Astrocyte of the spinal cord (primary cell): ENCODE measurements around the gene PIGX.
"Not testable (repeated sequence)": the region's sequence is repeated elsewhere in the genome, so short reads cannot be mapped to it uniquely, and the experiment has no call there.

Experiments used
- DNase-seq: peaks from one replicate; pipeline ENCODE4 v3.0.0; 2011; ENCODE audit warnings: low read depth, low spot score
- H3K4me3 ChIP-seq: 2 replicates; pipeline ENCODE4 v1.5.1; 2011; ENCODE audit warnings: low read depth, mild to moderate bottlenecking, low read length, moderate library complexity
- in situ Hi-C: cut with HindIII; loops from 2 replicates; pipeline ENCODE4 v1.10.0; 2017; ENCODE audit warnings: low sequenced_read_pairs
- TF ChIP-seq, protein P1 (sequence below): IDR thresholded peaks from 2 replicates; pipeline ENCODE4 v1.5.1; 2012; ENCODE audit warnings: low read depth, mild to moderate bottlenecking, low read length, inconsistent platforms

Gene PIGX

DNA sequence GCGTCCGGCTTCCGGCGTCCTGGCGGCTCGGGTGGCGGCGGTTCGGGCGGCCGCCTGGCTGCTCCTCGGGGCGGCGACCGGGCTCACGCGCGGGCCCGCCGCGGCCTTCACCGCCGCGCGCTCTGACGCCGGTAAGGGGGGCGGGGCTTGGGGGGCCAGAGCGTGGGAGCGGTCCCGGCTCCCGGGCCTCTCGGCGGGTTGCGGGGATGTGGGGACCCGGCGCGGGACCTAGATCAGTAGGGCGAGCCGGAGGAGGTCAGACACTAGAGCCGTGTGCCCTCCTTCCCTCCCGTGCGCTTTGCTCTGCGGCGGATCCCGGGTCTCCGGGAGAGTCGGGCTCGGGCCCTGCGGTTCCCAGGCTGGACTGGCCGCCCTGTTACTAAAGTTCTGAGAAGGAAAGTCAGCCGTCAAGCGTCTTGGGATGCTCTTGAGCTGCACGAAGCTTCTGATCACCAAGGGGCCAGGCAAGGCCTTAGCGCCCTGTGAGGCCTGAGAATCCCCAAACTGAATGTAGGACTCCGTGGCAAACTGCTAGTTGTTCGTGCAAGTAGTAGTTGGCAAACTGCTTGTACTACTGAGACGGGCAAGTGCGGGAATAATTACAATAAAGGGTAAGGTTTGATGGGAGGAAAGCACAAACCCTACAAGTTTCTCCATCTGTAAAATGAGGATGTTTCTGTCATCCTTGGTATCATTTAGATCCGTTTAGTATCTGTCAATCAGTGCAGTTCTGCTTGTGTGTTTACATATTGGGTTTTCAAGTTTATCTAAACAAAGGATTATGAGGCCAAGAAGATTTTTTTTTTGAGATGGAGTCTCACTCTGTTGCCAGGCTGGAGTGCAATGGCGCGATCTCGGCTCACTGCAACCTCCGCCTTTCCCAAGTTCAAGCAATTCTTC, 587 bp downstream of the PIGX start:
- TF ChIP-seq, protein P1, sequence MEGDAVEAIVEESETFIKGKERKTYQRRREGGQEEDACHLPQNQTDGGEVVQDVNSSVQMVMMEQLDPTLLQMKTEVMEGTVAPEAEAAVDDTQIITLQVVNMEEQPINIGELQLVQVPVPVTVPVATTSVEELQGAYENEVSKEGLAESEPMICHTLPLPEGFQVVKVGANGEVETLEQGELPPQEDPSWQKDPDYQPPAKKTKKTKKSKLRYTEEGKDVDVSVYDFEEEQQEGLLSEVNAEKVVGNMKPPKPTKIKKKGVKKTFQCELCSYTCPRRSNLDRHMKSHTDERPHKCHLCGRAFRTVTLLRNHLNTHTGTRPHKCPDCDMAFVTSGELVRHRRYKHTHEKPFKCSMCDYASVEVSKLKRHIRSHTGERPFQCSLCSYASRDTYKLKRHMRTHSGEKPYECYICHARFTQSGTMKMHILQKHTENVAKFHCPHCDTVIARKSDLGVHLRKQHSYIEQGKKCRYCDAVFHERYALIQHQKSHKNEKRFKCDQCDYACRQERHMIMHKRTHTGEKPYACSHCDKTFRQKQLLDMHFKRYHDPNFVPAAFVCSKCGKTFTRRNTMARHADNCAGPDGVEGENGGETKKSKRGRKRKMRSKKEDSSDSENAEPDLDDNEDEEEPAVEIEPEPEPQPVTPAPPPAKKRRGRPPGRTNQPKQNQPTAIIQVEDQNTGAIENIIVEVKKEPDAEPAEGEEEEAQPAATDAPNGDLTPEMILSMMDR: no peak
- peak overlapping the region; percentile 68 for H3K4me3 ChIP-seq
- DNase-seq: peak; percentile 58
- in situ Hi-C loops: no loop called here

DNA sequence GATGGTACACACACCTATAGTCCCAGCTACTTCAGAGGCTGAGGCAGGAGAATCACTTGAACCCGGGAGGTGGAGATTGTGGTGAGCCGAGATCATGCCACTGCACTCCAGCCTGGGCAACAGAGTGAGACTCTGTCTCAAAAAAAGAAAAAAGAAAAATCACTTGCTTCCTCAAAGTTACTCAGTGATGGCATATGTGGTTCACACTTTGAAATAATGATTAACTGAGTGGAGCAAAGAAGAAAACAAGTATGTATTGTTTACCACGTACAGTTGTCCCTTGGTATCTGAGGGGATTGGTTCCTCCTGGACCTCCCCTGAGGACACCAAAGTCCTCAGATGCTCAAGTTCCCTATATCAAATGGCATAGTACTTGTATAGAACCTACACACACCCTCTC, 5.0 kb downstream of the PIGX start:
- H3K4me3 ChIP-seq, in situ Hi-C loops, DNase-seq: not testable (repeated sequence)

DNA sequence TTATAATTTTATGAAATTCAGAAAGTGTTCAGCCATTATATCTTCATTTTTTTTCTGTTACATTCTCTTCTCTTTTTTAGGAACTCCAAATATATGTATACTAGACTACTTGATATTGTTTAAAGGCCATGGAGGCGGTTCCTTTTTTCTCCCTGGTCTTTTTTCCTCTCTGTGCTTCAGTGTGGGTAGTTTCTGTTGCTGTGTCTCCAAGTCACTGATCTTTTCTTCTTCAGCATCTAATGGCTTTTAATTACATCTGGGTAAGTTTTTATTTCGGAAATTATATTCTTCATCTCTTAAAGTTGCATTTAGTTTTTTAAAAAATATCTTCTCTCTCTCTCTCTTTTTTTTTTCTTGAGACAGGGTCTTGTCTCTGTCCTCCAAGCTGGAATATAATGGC, 8.9 kb downstream of the PIGX start:
- TF ChIP-seq, protein P1: no peak
- no peak for DNase-seq
- in situ Hi-C loops: no loop called here
- H3K4me3 ChIP-seq: no peak overlapping the region

DNA sequence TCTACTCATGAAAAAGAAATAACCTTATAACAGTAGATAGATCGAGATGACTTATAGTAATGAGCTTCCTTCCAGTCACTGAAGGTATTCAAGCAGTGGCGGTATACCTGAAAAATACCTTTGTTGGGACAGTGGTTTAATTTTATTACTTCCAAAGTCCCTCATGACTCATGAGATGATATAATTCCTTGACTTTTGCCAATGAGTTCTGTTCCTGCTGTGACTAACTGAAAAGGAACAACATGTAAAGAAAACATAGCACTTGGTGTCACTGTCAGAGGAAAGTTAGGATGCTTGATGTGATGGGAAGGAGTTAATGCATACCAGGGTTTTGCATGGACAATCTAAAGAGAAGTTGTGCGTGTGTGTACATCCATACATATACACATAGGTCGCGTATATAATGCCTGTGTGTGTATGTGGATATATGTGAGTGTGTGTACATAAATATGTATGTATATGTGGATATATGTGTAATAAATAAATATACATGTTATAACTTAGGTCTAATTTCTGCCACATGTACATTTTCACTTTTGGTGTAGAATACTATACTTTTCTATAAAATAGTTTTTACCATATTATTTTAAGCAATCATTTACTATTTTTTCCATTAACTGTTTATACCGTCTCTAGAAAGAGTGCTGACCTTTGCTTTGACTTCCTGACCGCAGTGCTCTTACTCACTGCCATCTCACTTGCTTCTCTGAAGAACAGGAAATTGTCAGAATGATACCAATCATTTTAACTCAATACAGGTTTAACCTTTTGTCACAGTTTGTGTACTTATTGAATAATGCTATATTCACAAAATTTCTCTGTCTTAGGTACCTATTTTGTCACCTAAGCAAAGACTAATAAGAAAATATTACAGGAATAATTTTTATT, 14.9 kb downstream of the PIGX start:
- TF ChIP-seq, protein P1: no peak
- no peak overlapping the region for H3K4me3 ChIP-seq
- in situ Hi-C loops: no loop called here
- DNase-seq: peak; percentile 43

DNA sequence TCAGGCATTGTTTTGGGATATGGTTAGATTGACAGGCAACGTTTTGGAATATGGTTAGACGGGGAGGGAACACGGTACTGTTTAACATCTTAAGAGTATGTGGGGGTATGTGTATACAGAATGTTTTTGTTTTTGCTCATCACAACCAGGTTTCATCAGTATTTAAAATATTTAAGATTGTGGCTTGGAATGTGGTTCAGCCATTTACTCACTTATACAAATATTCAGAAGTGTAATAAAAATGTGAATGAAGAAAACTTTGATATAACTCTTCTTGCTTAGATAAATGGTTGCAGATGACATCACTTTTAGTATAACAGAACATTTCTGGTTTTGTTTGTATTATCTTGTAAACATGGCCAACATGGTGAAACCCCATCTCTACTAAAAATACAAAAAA, 23.6 kb downstream of the PIGX start:
- TF ChIP-seq, protein P1: no peak
- H3K4me3 ChIP-seq: no peak overlapping the region
- no peak for DNase-seq
- in situ Hi-C loops: no loop called here

DNA sequence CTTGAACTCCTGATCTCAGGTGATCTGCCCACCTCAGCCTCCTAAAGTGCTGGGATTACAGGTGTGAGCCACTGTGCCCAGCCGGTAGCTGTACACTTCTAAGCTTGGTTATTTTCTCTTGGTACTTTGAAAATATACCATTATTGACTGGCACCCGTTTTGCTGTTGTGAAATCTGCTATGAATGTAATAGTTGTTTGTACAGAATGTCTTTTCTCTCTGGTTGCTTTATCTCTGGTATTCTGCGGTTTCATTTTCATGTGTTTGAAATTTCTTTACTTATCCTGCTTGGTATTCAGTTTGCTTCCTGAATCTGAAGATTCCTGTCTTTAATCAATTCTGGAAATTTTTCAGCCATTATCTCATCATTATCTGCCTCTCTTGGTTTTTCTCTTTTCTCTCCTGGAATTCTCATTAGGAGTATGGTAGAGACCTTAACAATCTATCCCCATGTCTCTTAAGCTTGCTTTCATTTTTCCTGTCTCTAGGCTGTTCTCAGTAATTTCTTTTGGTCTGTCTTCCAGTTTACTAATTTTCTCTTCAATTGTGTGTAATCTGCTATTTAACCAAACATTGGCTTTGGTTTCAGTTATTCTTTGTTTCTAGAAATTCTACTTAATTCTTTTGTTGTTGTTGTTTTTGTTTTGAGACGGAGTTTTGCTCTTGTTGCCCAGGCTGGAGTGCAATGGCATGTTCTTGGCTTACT, 24.6 kb downstream of the PIGX start:
- in situ Hi-C loops: no loop called here
- DNase-seq: no peak
- TF ChIP-seq, protein P1: no peak
- no peak overlapping the region for H3K4me3 ChIP-seq
